Measurements from ENCODE around the gene TRIM71. TPM values are rescaled to one million over a fixed set of nuclear protein-coding genes. Genes with fewer than 3 reads are reported as not detected.

The TRIM71 gene
- total RNA-seq, 1 experiment from 2014 or later, result 376 TPM

GRCh38 chr3:32837366-32837765 is 19.6 kb downstream of the TRIM71 start:
- Histone ChIP-seq H4K8ac (replicated peaks; ENCODE audit: insufficient read length, low read depth, low read length) (no peak overlapping the region), H2AK5ac (ENCODE audit: insufficient read length, low read length) (no peak overlapping the region), H3K14ac (ENCODE audit: insufficient read depth, low read length) (no peak overlapping the region), H4K20me1 (ENCODE audit: control insufficient read depth, insufficient read depth, insufficient read length) (no peaks in the 10 kb centered on the region), H2BK15ac (ENCODE audit: low read depth, low read length) (no peak overlapping the region), H2BK12ac (ENCODE audit: insufficient read length, low read depth, low read length) (no peak overlapping the region), H3T11ph (ENCODE audit: low read length) (no peak overlapping the region), H3K79me2 (ENCODE audit: insufficient read depth, low read length) (peaks cover 82% of the 10 kb centered on the region), H4K5ac (ENCODE audit: insufficient read length, low read depth, low read length) (no peak overlapping the region), H3K23ac (ENCODE audit: insufficient read length, low read depth, low read length) (no peak overlapping the region), H2BK5ac (ENCODE audit: insufficient read length, low read length) (no peak overlapping the region), H3K27me3 (ENCODE audit: insufficient read depth, low read length) (no peaks in the 10 kb centered on the region), H3K4me1 (ENCODE audit: insufficient read depth, low read length) (peaks cover 40% of the 10 kb centered on the region), H3K56ac (ENCODE audit: insufficient read length, low read depth, low read length) (no peak overlapping the region), H3K27ac (ENCODE audit: insufficient read length, low read depth, low read length) (peak overlapping the region; percentile 63), H3K23me2 (ENCODE audit: insufficient read length, low read depth, low read length, poor library complexity, severe bottlenecking) (no peaks in the 10 kb centered on the region), H2AFZ (ENCODE audit: low read length) (no peak overlapping the region), H4K91ac (ENCODE audit: insufficient read length, low read depth, low read length) (no peak overlapping the region), H3K4ac (ENCODE audit: low read depth, low read length) (no peak overlapping the region), H3K79me1 (ENCODE audit: insufficient read depth, low read depth, low read length, poor library complexity, severe bottlenecking) (no peaks in the 10 kb centered on the region), H3K4me2 (ENCODE audit: insufficient read depth, insufficient read length, low read length) (peak overlapping the region; percentile 29), H3K9me3 (ENCODE audit: control insufficient read depth, low read depth, low read length) (no peaks in the 10 kb centered on the region), H2BK20ac (ENCODE audit: low read depth, low read length, poor library complexity, severe bottlenecking) (no peak overlapping the region), H2BK120ac (ENCODE audit: low read depth, low read length, poor library complexity, severe bottlenecking) (no peak overlapping the region), H3K9ac (ENCODE audit: extremely low read depth, insufficient read length, low read length) (no peak overlapping the region), H3K18ac (ENCODE audit: insufficient read length, low read depth, low read length) (no peak overlapping the region)
- H3K4me1 Mint-ChIP-seq, result peaks cover 87 to 96% of the 10 kb centered on the region in 2 experiments
- peak overlapping the region; percentile 92 to 94 (median 92) for H3K27ac Mint-ChIP-seq
- H3K9me3 Mint-ChIP-seq, result no peaks in the 10 kb centered on the region; a peak in 1 of 5 replicates
- H3K4me3 Mint-ChIP-seq, result peak overlapping the region; percentile 35 to 71
- no peak for DNase-seq
- H3K27me3 Mint-ChIP-seq (ENCODE audit: low read depth), result no peaks in the 10 kb centered on the region; the same call in 1 of the 2 replicates
- H3K36me3 Mint-ChIP-seq (ENCODE audit: insufficient read depth in 1 of 3, low read depth in 3 of 3), result peaks cover 6 to 11% (median 7%) of the 10 kb centered on the region in 3 experiments; a peak in 5 of 7 replicates
- TF ChIP-seq CTCF (conservative IDR thresholded peaks at IDR 0.05), result no peak
- WGBS (ENCODE audit: extremely low coverage, insufficient read length, low lambda C conversion rate), result no CpG with 5 or more reads among the region's 11 CpGs
